K562 (cell line): Measurements from ENCODE around the gene SCYGR2. TPM values are rescaled to one million over a fixed set of nuclear protein-coding genes. Genes with fewer than 3 reads are reported as not detected.

Experiments
- ATAC-seq: fragments of 200-7000 bp; cut with Tn5 transposase; 3 replicates; pipeline ENCODE4 v1.9.1; 2020; ENCODE audit warnings: moderate library complexity
- BruUV-seq: library from RNA; stranded (reverse); fragments of 400-500 nt; replicated peaks from 2 replicates; lab custom pipeline; 2021; lab: Mats Ljungman, UMichigan
- CTCF ChIA-PET: fragments of 300-600 bp; formaldehyde crosslinking; extraction: SDS; loops from one replicate; lab custom pipeline; 2021; ENCODE audit warnings: low intra/inter-chr PET ratio; lab: Yijun Ruan, JAX
- POLR2A ChIA-PET: fragments of 300-600, 350-650 bp; sonication (Branson Sonifier 250); formaldehyde crosslinking; extraction: SDS; loops from one replicate; lab custom pipeline; 2021; ENCODE audit warnings: antibody characterized with exemption, inconsistent platforms; lab: Yijun Ruan, JAX
- DNase-seq, 4 experiments: peaks; one replicate each; pipeline versions ENCODE4 v3.0.0 to v3.0.0-alpha.2; 2011 to 2018; ENCODE audit warnings: low spot score in 3 of 4, mixed read lengths in 3 of 4; ENCODE audit errors: extremely low read depth in 1 of 4
- FAIRE-seq: peaks from 2 replicates; lab custom pipeline; 2011; peaks lifted over from hg19 to GRCh38; lab: Jason Lieb, UNC
- H2AFZ ChIP-seq: 2 replicates; pipeline ENCODE4 v1.6.0; 2011; ENCODE audit warnings: low read depth, low read length, control low read depth, inconsistent platforms
- H3K27ac ChIP-seq: fragments of 200-600 bp; 3 replicates; pipeline ENCODE4 v1.8.0; 2011; ENCODE audit warnings: low read depth, mild to moderate bottlenecking, control low read depth, inconsistent platforms, low read length, moderate library complexity, mixed read lengths; ENCODE audit errors: extremely low read depth
- H3K27me3 ChIP-seq, 2 experiments: fragments of 300-600 bp in 1 of 2; 2 replicates in 1 of 2; 3 replicates in 1 of 2; pipeline versions ENCODE4 v1.6.0 to v1.8.0; 2011; ENCODE audit warnings: inconsistent platforms in 2 of 2, low read length in 2 of 2, mild to moderate bottlenecking in 1 of 2, mixed read lengths in 1 of 2, moderate library complexity in 1 of 2; ENCODE audit not compliant: control insufficient read depth in 2 of 2, insufficient read depth in 2 of 2
- H3K36me3 ChIP-seq: fragments of 300-600 bp; 3 replicates; pipeline ENCODE4 v1.8.0; 2011; ENCODE audit warnings: mild to moderate bottlenecking, low read length, inconsistent platforms; ENCODE audit not compliant: control insufficient read depth, insufficient read depth
- H3K4me1 ChIP-seq, 2 experiments: fragments of 200-600 bp in 1 of 2; replicated peaks in 1 of 2; 2 replicates in 1 of 2; 3 replicates in 1 of 2; pipeline versions ENCODE4 v1.5.1 to v1.8.0; 2011; ENCODE audit warnings: inconsistent platforms in 2 of 2, low read length in 2 of 2, mild to moderate bottlenecking in 1 of 2, mixed read lengths in 1 of 2, moderate library complexity in 1 of 2; ENCODE audit not compliant: control insufficient read depth in 2 of 2, insufficient read depth in 2 of 2
- H3K4me2 ChIP-seq: 2 replicates; pipeline ENCODE4 v1.6.1; 2011; ENCODE audit warnings: low read length, control low read depth, inconsistent platforms, mixed read lengths; ENCODE audit not compliant: insufficient read depth
- H3K4me3 ChIP-seq: fragments of 200-600 bp; sonication (generic), shearing (Covaris generic); 2 replicates; pipeline ENCODE4 v1.5.1; 2016; ENCODE audit warnings: control low read depth, inconsistent platforms
- H3K79me2 ChIP-seq: fragments of 200-600 bp; 3 replicates; pipeline ENCODE4 v1.8.0; 2011; ENCODE audit warnings: low read length, inconsistent platforms; ENCODE audit not compliant: control insufficient read depth, insufficient read depth
- H3K9ac ChIP-seq, 2 experiments: 2 replicates each; pipeline versions ENCODE4 v1.6.0 to v1.6.1; 2011; ENCODE audit warnings: low read depth in 2 of 2, low read length in 2 of 2, control low read depth in 1 of 2, inconsistent platforms in 1 of 2, mild to moderate bottlenecking in 1 of 2, mixed read lengths in 1 of 2; ENCODE audit not compliant: insufficient read depth in 1 of 2
- H3K9me1 ChIP-seq: one replicate; pipeline ENCODE4 v1.6.0; 2011; ENCODE audit warnings: inconsistent platforms, mild to moderate bottlenecking, low read length, moderate library complexity; ENCODE audit not compliant: control insufficient read depth, insufficient read depth
- H3K9me3 ChIP-seq: replicated peaks from 2 replicates; pipeline ENCODE4 v1.5.1; 2011; ENCODE audit warnings: low read depth, low read length, inconsistent platforms; ENCODE audit not compliant: control insufficient read depth, insufficient read depth
- H4K20me1 ChIP-seq: replicated peaks from 2 replicates; pipeline ENCODE4 v1.6.1; 2011; ENCODE audit warnings: low read length, inconsistent platforms, mixed read lengths; ENCODE audit not compliant: control insufficient read depth, insufficient read depth
- CBX8 ChIP-seq: fragments of 200-600 bp; sonication (generic); IDR thresholded peaks from 2 replicates; pipeline ENCODE4 v1.6.1; 2012; ENCODE audit warnings: borderline replicate concordance, mixed run types, low read depth, mild to moderate bottlenecking, moderate library complexity, mixed read lengths, low read length, control low read depth, inconsistent platforms; ENCODE audit not compliant: poor library complexity, severe bottlenecking; ENCODE audit errors: extremely low read depth
- ELF2 ChIP-seq: fragments of 250-450 bp; sonication (Bioruptor Pico); IDR thresholded peaks from 2 replicates; pipeline ENCODE4 v1.5.0; 2021; ENCODE audit warnings: mild to moderate bottlenecking
- NFIC ChIP-seq: fragments of 450-650 bp; IDR thresholded peaks from 2 replicates; pipeline ENCODE4 v1.6.1; 2017; ENCODE audit warnings: mild to moderate bottlenecking, inconsistent platforms
- NFIX ChIP-seq: fragments of 250-450 bp; sonication (Bioruptor Pico); IDR thresholded peaks from 2 replicates; pipeline ENCODE4 v1.4.0; 2020; ENCODE audit warnings: low read depth, mild to moderate bottlenecking, moderate library complexity
- SNIP1 ChIP-seq: fragments of 450-650 bp; IDR thresholded peaks from 2 replicates; pipeline ENCODE4 v1.7.1; 2017; ENCODE audit warnings: low read depth, mild to moderate bottlenecking
- ZNF165 ChIP-seq: fragments of 250-450 bp; sonication (Bioruptor Pico); IDR thresholded peaks from 2 replicates; pipeline ENCODE4 v1.4.0; 2020; ENCODE audit warnings: borderline replicate concordance
- ZNF436 ChIP-seq: fragments of 250-450, 450-650 bp; sonication (Bioruptor Pico); formaldehyde crosslinking; IDR thresholded peaks from 2 replicates; pipeline ENCODE4 v1.7.0; 2020; ENCODE audit warnings: mild to moderate bottlenecking
- WGBS: fragments of 100-300 bp; shearing (Covaris generic); methylation state at CpG from one replicate; pipeline ENCODE4 v1.1.6; 2016; ENCODE audit warnings: low coverage, mixed read lengths; ENCODE audit not compliant: insufficient coverage; ENCODE audit errors: missing lambda C conversion rate; 5-methylcytosine and 5-hydroxymethylcytosine counted together
- in situ Hi-C: fragments of 300-500 bp; cut with MboI; formaldehyde crosslinking; loops from 4 replicates; pipeline ENCODE4 v1.15.0; 2018; ENCODE audit warnings: inconsistent platforms, mixed read lengths
- intact Hi-C: fragments of 100-400 bp; cut with micrococcal nuclease; formaldehyde crosslinking; loops from 2 replicates; pipeline ENCODE4 v1.14.2; 2022
- polyA plus RNA-seq, 8 experiments: library from polyadenylated mRNA; depleted of rRNA in 4 of 8; stranded (reverse) in 5 of 8; unstranded in 3 of 8; fragments of >200 nt; fragmentation: Nextera tagmentation in 2 of 8; fragmentation: Illumina TruSeq in 1 of 8; extraction: Ambion mirVana in 2 of 8; extraction: Trizol in 1 of 8; gene quantifications; 2 replicates each; pipeline versions ENCODE4 v1.2.1 to v1.2.3, GENCODE V29; 2011 to 2014; ENCODE audit warnings: inconsistent platforms in 1 of 8, missing spikeins in 1 of 8
- total RNA-seq, 7 experiments: library from RNA; depleted of rRNA in 6 of 7; stranded (reverse); fragments of >200 nt in 6 of 7; fragmentation: Illumina TruSeq in 2 of 7; extraction: Trizol in 2 of 7; gene quantifications; 2 replicates each; pipeline versions ENCODE4 v1.2.1 to v1.2.3, GENCODE V29; 2011 to 2021; ENCODE audit warnings: low replicate concordance in 1 of 7
- TF ChIP-seq, protein P1 (sequence below): fragments of 450-650 bp; IDR thresholded peaks from 2 replicates; pipeline ENCODE4 v1.6.1; 2016; ENCODE audit warnings: mild to moderate bottlenecking
- TF ChIP-seq, protein P2 (sequence below): fragments of 250-450 bp; sonication (Bioruptor Pico); IDR thresholded peaks from 2 replicates; pipeline ENCODE4 v1.4.0; 2020

SCYGR2 gene
- total and polyA plus RNA-seq, 9 of the 15 experiments (the other 6 are each of a cell fraction or from before 2014, with no cell fraction given): not detected

- H3K27ac ChIP-seq: no peak overlapping the region
- no peaks in the 10 kb centered on the region for H3K27me3 ChIP-seq
- H3K36me3 ChIP-seq: no peaks in the 10 kb centered on the region
- H4K20me1 ChIP-seq: no peaks in the 10 kb centered on the region
- no peak overlapping the region for H3K9ac ChIP-seq
- H3K4me1 ChIP-seq: no peaks in the 10 kb centered on the region
- BruUV-seq: no TSS peak
- POLR2A ChIA-PET: no interaction called here
- ATAC-seq (no peak), FAIRE-seq (no peak), DNase-seq (no peak)
- in situ Hi-C loops: no loop called here
- CTCF ChIA-PET: no interaction called here
- no peak overlapping the region for H3K4me2 ChIP-seq
- 0% methylated on average over 2 of the region's 2 CpGs for WGBS
- H3K9me1 ChIP-seq: no peaks in the 10 kb centered on the region
- no peak overlapping the region for H3K4me3 ChIP-seq
- H3K9me3 ChIP-seq: no peaks in the 10 kb centered on the region
- no peak overlapping the region for H2AFZ ChIP-seq
- intact Hi-C loops: no loop called here
- TF ChIP-seq, protein P1, sequence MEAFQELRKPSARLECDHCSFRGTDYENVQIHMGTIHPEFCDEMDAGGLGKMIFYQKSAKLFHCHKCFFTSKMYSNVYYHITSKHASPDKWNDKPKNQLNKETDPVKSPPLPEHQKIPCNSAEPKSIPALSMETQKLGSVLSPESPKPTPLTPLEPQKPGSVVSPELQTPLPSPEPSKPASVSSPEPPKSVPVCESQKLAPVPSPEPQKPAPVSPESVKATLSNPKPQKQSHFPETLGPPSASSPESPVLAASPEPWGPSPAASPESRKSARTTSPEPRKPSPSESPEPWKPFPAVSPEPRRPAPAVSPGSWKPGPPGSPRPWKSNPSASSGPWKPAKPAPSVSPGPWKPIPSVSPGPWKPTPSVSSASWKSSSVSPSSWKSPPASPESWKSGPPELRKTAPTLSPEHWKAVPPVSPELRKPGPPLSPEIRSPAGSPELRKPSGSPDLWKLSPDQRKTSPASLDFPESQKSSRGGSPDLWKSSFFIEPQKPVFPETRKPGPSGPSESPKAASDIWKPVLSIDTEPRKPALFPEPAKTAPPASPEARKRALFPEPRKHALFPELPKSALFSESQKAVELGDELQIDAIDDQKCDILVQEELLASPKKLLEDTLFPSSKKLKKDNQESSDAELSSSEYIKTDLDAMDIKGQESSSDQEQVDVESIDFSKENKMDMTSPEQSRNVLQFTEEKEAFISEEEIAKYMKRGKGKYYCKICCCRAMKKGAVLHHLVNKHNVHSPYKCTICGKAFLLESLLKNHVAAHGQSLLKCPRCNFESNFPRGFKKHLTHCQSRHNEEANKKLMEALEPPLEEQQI: no peak
- 0 out of 2 replicates have a peak, but pooled peaks have one; percentile 17 for TF ChIP-seq NFIX (CRISPR knock-in tag)
- TF ChIP-seq NFIC: peak; percentile 82
- no peaks in the 10 kb centered on the region for H3K79me2 ChIP-seq
Observed at GRCh38 chr2:227576812-227577211, 21.9 kb upstream of the SCYGR2 start.

- Histone ChIP-seq H3K79me2 (no peaks in the 10 kb centered on the region), H4K20me1 (no peaks in the 10 kb centered on the region), H2AFZ (no peak overlapping the region), H3K4me1 (no peaks in the 10 kb centered on the region), H3K36me3 (no peaks in the 10 kb centered on the region), H3K27ac (no peak overlapping the region), H3K4me3 (no peak overlapping the region), H3K27me3 (no peaks in the 10 kb centered on the region), H3K4me2 (no peak overlapping the region), H3K9me3 (no peaks in the 10 kb centered on the region), H3K9me1 (no peaks in the 10 kb centered on the region), H3K9ac (no peak overlapping the region)
- WGBS: 7% methylated on average over 2 of the region's 2 CpGs
- no TSS peak for BruUV-seq
- intact Hi-C loops: no loop called here
- FAIRE-seq (no peak), ATAC-seq (no peak), DNase-seq (no peak)
- ChIA-PET CTCF (no interaction called here), POLR2A (no interaction called here)
- in situ Hi-C loops: no loop called here
- TF ChIP-seq ELF2 (CRISPR knock-in tag) (no peak), ZNF165 (CRISPR knock-in tag) (no peak), CBX8 (no peak), ZNF436 (CRISPR knock-in tag) (no peak), SNIP1 (no peak)
- TF ChIP-seq, protein P2, sequence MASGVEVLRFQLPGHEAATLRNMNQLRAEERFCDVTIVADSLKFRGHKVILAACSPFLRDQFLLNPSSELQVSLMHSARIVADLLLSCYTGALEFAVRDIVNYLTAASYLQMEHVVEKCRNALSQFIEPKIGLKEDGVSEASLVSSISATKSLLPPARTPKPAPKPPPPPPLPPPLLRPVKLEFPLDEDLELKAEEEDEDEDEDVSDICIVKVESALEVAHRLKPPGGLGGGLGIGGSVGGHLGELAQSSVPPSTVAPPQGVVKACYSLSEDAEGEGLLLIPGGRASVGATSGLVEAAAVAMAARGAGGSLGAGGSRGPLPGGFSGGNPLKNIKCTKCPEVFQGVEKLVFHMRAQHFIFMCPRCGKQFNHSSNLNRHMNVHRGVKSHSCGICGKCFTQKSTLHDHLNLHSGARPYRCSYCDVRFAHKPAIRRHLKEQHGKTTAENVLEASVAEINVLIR: no peak
Observed at GRCh38 chr2:227577555-227577954, 21.1 kb upstream of the SCYGR2 start.
